Measurements from ENCODE around the gene PRKAR1B.

Gene PRKAR1B

DNA sequence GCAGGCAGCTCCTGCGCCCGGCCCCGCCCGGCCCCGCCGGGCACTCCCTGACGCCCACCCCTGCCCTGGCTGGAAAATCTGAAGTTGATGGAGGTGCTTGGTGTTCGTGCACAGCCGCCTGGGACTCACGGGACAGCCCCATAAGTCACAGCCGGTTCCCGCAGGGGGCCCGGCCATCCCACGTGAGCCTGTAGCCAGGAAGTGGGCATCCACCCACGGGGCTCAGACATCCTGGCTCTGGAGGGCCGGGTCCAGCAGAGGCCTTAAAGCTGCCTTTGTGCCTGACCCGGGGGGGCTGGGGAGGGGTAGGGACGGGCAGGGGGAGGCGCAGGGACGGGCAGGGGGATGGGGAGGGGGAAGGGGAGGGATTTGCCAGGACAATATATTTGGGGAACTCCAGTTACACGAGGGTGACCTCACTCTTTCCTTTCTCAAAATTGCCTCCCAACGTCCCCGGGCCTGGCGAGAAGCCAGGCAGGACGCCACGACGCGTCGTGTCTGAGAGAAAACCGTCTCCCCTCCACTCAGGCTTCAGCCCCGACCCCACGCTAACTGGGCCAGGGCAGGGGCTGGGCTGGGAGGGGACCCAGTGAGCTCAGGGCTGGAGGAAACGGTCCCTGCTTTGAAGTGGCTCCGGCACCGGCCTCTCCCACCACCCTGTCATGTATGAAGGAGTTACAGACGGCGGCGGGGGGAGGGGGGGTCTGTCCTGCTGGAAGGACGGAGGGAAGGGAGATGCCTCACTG, 125.3 kb downstream of the PRKAR1B start:
- DNase-seq, result peak; percentile 75

DNA sequence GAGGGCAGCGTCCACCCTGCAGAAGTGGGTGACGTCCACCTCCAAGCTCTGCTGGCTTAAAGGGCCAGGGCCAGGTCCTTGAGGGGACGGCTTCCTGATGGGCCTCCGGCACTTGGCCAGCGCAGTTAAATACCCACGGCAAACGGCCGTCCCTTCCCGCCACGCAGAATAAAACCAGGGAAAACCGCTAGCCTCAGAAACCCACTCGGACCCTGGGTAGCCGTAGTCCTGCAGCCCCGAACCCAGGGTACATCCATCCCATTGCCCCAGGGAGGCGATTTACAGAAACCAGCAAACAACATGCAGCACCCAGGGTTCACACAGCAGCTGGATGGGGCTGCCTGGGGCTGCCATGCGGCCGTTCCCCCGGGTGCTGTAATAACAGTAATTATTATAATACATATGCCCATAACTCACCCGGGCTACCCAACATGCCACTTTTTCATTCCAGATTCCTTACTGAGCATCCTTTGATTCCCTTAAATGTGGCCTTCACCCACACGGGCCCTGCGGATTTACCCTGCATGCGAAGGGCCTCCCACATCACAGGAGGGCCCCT, 126.0 kb downstream of the PRKAR1B start:
- no peak for DNase-seq

DNA sequence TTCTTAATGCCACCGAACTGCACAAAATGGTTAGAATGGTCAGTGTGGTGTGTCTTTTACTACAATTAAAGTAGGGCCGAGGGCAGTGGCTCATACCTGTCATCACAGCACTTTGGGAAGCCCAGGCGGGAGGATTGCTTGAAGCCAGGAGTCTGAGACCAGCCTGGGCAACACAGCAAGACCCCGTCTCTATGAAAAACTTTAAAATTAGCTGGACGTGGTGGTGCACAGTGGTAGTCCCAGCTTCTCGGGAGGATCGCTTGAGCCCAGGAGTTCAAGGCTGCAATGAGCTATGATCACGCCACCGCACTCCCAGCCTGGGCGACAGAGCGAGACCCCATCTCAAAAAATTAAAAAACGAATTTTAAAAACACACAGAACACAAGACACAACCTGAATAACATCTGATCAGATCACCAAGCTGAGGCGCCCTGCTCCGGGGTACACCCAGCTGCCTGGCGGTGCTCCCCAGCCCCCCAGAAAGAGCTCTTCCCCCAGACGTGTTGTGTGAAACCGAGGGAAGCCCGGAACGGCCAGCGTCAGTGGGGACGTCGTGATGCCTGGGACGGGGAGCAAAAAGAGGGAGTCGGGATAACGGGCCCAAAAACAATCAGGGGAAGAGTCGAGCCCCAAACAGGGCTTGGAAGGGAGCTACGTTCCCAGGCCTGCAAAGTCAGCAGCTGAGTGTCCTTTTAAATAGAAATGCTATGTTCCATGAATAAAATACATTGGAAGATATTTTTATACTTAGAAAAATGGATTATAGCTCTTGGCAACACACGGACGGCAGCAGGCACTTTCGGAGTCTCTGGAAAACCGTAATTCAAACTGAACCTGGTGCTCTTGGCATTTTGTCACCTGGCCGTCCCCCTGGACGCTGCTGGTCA, 126.7 kb downstream of the PRKAR1B start:
- DNase-seq, result no peak

DNA sequence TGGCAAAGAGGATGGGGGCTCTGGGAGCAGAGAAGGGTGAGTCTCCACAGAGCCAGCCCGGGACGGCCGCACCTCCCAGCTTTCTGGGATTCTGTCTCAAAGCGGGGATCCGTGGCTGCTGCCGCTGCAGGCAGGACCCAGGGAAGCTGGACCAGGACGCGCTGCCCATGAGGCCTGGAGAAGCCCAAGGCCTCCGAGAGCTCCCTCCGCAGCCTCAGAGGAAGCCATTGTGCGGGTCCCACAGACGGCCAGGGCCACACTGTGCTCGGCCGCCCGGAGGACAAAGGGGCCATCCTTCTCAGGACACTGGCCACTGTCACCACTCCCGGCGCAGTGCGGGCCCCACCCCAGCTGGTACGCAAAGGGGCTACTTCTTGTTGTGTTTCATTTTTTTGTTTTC, 128.2 kb downstream of the PRKAR1B start:
- no peak for DNase-seq

DNA sequence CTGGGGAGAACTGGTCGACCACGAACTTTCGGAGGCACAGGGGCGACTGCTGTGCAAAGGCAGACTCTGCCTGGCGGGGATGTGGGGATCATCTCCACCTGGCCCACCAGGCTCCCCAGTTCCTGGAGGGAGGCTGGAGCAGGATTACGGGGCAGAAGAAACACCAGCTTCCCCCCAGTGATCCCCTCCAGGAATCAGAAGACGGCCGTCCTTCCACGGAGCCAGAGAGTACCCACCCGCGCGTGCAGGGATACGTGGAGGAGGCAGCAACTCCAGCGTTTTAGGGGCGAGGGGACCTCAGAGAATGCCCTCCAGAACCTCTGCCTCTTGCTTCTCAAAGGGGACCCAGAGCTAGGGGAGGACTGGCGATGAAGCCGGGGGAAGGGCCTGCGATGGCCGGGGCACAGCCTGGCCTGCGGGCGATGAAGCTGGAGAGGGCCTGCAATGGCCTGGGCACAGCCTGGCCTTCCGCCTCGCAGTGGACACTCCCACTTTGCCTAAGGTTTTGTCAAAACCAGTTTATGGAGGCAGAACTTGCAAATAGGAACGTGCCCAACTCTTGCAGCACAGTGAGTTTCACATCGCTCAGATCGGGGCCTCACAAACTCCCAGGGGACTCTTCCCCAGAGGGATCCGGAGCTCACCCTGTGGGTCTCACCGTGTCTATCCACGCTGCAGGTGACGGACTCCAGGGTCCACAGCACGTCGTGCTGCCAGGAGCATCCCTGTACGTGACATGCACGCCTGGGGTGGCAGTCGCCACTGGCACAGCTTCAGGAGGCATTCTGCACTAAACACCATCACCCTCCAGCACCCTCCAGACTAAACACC, 129.5 kb downstream of the PRKAR1B start:
- DNase-seq, result no peak

DNA sequence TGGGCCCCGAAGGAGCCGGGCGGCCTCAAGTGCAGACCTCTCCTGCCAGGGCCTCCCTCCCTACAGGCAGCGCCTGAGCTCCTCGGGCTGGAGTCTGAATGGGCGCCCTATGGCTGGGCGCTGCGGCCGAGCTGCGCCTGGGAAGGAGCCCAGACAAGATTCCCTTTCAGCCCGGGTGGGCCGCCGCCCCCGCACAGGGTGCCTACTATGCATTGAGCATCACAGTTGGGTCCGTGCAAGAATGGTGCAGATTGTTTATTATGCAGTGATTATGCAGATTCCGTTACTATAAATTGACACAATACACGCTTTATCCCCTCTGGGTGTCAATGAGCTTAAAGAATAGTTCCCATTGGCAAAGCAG, 130.3 kb downstream of the PRKAR1B start:
- DNase-seq, result no peak

DNA sequence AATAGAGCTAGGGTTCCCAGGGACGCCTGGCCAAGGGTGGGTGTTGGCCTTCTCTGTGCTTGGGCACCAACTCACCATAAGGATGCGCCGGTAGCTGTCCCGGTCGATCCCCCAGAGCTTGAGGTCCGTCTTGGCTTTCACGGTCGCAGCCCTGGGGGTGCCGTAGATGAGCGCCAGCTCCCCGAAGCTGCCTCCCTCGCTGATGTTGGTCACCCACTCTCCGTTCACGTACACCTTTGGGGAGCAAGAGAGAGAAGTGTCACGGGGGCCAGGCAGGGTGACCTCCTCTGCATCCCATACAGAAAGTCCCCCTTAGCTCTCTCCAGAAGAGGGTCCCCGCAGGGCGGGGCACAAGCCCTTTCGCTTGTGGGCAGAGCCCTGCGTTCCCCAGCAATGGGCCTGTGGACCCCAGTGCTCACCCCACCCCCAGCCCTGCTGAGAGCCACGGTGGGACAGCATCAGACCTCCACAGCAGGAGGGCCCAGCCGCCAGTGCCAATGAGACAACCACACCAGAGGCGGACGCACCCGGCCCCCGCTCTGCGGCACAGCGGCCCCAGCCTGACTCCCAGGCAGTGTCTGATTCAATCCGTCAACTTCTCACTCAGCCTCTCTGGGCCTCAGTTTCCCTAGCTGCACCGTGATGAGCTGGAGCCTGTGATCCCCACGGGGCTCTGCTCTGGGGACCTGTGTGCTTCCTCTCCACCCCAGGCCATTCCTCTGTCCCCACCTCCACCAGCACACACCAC, 130.8 kb downstream of the PRKAR1B start:
- DNase-seq, result no peak

DNA sequence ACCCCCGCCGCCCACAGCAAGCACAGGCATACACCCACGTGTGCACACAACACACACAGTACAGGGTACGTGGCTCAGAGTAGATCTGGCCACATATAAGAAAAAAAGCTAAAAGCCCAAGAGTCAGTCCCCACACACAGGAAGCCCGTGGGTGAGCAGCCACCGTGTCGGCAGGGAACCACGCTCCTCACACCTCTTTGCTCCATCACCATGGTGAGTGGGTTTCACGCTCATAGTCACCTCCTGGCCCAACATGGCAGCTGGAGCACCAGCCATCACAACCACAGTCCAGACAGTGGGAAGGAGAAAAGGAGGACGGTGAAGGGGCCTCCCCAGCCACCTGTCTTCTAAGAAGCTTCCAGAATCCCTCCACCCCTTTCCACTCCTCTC, 131.5 kb downstream of the PRKAR1B start:
- DNase-seq, result no peak

DNA sequence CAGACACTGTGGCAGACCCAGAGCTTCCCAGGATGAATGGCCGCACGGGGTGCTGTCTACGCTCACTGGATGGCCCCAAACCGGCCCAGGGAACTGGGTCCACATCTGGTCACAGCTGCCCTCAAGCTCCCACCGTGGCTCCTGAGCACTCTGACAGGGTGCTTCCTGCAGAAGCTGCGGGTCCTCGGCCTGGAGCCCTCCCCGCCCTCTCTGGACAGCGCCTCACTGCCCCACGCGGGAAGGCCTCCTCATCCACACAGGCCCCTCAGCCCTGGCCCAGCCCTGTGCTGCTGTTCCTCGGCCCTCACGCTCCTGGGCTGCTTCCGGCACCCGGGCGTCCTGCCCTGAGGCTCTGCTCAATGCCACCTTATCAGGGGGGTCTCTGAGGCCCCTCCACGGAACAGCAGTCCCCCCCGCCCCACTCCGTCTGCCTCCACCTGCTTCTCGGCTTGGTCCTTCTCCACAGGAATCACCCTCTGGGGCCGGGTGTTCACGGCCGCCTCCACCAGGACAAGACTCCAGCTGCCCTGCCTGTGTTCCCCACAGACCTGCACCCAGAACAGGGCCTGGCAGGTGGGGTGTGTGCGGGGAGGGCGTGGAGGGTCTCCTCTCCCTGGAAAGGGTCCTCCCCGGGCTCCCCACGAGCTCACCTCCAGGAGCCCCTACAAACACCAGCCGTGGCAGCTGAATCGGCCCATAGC, 132.0 kb downstream of the PRKAR1B start:
- no peak for DNase-seq

DNA sequence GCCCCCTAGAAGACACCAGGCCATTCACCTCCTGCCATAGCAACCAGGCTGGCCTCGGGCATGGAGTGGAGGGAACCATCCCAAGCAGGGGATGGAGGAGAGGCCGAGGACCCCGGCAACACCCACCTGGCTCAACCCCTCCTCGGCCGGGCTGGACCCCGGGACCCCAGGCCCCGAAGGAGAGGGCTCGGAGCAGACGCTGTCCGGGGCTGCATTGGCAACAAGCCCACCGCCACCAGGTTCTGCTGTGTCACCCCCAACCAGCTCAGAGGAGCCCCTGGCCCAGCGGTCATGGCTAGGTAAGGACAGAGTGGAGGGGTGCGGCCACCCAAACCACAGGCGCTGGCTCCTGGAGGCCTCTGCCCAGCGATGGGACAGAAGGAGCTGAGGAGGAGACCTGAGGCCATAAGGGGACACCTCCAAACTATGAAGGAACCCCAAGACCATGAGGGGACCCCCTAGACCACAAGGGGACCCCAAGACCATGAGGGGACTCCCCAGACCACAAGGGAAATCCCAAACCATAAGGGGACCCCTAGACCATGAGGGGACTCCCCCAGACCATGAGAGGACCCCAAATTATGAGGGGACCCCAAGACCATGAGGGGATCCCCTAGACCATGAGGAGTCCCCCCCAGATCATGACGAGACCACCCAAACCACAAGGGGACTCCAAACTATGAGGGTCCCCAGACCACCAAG, 132.7 kb downstream of the PRKAR1B start:
- DNase-seq, result no peak

DNA sequence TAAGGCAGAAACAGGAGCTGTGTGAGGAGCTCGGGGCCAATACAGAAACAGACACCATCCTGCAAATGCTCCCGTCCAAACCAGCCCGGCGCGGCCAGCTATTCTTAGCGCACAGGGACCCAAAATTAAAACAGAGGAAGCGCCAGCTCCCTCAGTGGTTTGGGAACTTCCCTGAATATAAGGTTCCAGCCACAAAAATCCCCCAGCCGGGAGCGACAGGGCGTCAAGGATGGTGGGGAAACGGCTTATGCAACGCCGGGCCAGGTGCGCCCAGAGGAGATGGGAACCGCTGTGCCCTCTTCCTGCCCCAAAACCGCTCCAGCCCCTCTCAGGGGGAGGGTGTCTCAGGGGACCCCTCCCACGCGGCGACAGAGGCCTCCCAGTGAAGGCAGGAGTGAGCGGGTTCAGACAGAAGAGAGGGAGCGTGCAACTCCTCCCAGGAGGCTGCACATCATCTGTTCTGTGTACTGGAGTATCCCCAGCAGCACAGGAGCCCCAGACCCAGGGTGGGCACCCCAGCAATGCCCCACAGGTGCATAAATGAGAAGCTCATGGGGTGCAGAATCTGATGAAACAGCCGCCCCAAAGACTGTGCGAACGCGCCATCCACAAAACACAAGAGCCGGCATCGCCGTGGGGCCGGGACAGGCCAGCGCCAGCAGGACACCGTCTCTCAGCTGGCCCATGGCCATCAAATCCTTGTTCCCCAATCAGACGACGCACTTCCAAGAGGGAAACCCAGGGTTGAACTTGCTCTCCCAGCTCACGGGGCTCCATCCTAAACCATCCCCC, 133.6 kb downstream of the PRKAR1B start:
- no peak for DNase-seq

DNA sequence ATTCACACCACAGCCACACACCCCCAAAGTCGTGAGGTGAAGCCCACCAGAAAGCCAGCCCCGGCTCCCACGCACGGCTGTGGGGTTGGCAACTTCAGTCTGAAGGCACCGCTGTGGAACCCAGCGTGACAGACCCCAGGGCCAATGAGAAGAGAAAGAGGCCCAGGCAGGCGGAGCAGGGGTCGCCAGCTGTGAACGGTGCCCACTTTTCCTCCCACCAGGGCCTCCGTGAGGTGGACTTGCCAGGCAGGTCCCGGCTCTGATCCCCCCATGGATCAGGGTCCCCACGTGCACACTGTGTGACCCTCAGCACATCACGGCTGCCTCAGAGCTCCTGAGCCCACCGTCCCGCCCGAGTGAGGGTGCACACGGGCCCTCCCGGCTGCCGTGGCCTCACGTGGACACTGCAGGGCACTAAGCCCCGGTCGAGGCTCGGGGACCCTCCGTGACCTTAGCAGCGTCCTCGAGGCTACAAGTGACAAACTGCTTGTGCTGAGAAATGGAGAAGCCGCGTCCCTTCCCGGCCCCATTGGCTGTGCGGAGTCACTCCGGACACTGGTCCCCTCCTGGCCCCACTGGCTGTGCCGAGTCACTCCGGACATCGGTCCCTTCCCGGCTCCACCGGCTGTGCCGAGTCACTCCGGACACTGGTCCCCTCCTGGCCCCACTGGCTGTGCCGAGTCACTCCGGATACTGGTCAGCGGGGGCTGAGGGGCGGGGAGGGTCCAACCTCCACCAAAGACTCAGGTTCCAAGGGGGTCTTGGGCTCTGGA, 135.0 kb downstream of the PRKAR1B start:
- DNase-seq, result no peak

DNA sequence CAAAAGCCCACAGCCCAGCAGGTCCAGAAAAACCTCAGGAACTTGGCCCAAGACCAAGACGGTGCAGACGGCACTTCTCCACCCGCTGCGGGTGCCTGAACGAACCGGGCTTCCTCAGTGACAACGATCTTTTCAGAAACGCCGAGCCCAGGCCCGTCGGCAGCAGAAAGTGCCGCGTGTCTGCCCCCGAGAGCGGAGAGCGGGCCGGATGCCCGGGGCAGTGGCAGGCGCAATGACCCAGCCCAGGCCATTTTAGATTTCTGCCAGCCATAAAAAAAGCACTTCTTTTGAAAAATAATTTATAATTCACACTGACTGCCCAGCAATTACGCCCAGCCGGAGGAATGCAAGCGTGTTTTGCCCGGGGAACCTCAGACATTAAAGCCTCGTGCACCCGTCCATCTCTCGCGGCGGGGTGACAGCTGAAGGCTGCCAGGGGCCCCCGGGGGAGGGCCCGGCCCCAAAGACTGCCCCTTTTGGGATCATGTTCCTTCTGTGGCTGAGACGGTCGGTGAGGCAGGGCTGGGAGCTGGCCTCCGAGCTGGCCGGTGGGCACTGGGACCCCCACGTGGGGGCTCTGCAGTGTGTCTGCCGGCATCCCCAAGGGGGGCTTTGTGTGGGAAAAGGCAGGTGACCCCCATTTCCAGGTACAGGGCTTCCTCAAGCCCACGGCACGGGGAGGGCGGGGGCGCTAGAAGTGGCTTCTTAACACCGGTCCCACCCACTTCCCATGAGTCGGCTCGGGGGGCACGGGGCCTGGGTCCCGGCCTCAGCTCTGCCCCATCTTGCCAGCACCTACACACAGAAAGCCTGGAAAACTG, 136.1 kb downstream of the PRKAR1B start:
- no peak for DNase-seq

DNA sequence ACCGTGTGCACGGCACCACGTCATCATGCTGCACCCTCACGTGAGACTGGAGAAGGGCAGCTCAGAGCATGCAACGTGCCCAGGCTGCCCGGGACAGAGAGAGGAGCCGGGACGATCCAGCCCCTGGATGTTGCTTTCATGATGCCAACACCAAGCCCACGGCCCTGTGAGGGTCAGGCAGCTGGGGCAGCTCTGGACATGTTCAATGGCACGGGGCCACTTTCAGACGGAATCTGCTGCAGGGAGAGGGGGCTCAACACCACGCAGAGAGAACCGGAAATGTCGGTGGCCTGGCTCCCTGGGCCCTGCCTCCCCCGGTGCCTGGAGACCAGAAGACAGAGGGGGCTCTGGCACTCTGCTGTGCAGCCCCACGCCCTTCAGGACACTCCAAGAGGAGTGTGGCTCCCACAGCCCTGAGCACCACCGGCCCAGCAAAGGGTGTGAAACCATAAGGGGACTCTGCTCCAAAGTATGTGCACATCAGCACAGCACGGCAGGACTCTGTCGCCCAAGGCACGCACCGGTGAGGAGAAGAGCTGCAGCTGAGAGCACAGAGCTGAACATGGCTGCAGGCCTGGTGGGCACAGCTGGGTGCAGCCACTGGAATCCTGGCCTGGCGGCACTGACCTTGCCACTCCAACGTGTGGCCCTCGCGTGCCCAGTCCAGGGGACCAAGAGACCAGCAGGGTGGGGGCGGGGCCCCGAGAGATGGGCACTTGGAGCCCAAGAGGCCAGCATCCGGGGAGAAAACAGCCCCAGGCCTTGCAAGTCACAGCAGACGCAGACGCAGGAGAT, 137.1 kb downstream of the PRKAR1B start:
- no peak for DNase-seq

DNA sequence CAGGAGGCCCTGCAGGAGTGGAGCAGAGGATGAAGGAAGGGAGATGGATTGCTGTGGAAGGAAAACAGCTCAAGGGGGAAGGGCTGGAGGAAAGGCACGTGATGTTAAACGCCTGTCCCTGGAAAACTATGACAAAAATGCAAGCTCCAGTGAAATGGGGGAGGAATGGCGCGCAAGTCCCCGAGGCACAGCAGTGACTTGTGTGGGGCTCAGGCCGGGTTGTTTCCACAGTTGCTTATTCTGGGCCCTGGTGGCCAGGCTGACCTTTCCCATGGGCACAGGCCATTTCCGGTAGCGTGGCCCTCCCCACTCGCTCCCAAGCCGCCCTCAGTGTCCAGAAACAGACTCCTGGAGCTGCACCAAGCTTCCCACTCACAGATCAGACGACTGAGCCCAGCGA, 139.3 kb downstream of the PRKAR1B start:
- DNase-seq, result no peak

DNA sequence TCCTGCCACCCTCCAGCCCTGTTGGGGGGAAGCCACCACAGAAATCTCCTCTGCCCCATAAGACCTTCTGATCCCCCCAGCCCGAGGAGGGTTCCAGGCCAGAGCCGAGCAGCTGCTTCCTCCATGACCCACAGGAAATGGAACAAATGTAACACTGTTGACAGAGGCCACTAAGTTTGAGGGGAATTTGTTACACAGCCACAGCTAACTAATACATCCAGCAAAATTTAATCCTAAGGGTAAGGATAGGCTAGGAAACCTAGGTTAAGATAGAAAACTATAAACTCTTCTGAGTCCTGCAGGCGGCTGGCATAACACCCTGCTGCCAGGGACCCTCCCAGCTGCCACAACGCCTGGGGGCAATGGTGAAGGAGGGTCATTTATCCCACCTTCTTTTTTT, 140.6 kb downstream of the PRKAR1B start:
- no peak for DNase-seq

DNA sequence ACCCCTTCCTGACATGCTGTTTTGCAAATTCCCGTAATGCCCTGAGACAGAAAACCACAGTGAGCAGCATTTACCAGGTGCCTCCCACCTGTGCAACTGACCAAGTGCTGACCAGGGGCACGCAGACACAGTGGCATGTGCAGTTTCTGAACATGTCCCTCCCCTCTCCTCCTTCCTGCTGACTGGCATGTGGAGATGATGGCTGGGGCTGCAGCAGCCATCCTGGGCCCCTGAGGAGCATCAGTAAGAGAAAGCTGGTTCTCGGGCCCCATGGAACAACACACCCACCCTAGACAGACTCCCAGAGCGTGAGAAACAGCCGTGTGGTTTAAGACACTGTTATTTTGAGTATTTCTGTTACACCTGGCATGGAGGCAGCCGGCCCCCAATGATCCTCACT, 141.2 kb downstream of the PRKAR1B start:
- DNase-seq, result no peak
